Measurements from ENCODE around the gene ADCK1. TPM values are rescaled to one million over a fixed set of nuclear protein-coding genes. Genes with fewer than 3 reads are reported as not detected.

ADCK1 gene
- total RNA-seq, 1 experiment from 2014 or later = 12.2 TPM

DNA sequence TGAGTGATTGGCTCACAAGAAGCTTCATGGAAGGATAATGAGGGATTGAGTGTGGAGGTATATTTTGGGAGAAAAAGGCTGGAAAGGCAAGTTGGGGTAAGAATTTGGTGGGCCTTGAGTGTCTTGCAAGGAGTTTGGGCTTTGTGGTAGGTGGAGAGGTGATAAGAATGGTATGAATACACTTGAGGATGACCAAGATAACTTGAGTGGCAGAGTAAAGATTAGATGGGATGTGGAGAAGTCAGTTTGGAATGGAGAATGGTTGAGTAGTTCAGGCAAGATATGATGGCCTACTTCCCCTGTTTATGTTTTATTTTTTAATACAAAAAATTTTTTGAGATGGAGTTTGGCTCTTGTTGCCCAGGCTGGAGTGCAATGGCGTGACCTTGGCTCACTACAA lies 9.1 kb downstream of the ADCK1 start:
- Mint-ChIP-seq H3K4me3 (no peak overlapping the region), H3K27me3 (ENCODE audit: low read depth) (no peaks in the 10 kb centered on the region), H3K27ac (peak overlapping the region in 1 of 3 experiments; percentile 0; a peak in 1 of 7 replicates), H3K4me1 (peaks cover 6 to 8% of the 10 kb centered on the region in 2 experiments), H3K9me3 (no peaks in the 10 kb centered on the region), H3K36me3 (ENCODE audit: insufficient read depth in 1 of 3, low read depth in 3 of 3) (peaks cover 0 to 2% (median 0%) of the 10 kb centered on the region in 3 experiments; a peak in 1 of 7 replicates)
- Histone ChIP-seq H3K4ac (ENCODE audit: low read depth, low read length) (no peak overlapping the region), H3K9ac (ENCODE audit: extremely low read depth, insufficient read length, low read length) (no peak overlapping the region), H3K23me2 (ENCODE audit: insufficient read length, low read depth, low read length, poor library complexity, severe bottlenecking) (no peaks in the 10 kb centered on the region), H3K4me2 (ENCODE audit: insufficient read depth, insufficient read length, low read length) (no peak overlapping the region), H2AK5ac (ENCODE audit: insufficient read length, low read length) (no peak overlapping the region), H3K4me1 (ENCODE audit: insufficient read depth, low read length) (no peaks in the 10 kb centered on the region), H4K8ac (replicated peaks; ENCODE audit: insufficient read length, low read depth, low read length) (no peak overlapping the region), H2BK15ac (ENCODE audit: low read depth, low read length) (no peak overlapping the region), H3K27me3 (ENCODE audit: insufficient read depth, low read length) (no peaks in the 10 kb centered on the region), H2AFZ (ENCODE audit: low read length) (no peak overlapping the region), H3K79me2 (ENCODE audit: insufficient read depth, low read length) (no peaks in the 10 kb centered on the region), H3K18ac (ENCODE audit: insufficient read length, low read depth, low read length) (no peak overlapping the region), H3T11ph (ENCODE audit: low read length) (no peak overlapping the region), H3K27ac (ENCODE audit: insufficient read length, low read depth, low read length) (no peak overlapping the region), H4K5ac (ENCODE audit: insufficient read length, low read depth, low read length) (no peak overlapping the region), H4K20me1 (ENCODE audit: control insufficient read depth, insufficient read depth, insufficient read length) (no peaks in the 10 kb centered on the region), H3K9me3 (ENCODE audit: control insufficient read depth, low read depth, low read length) (no peaks in the 10 kb centered on the region), H2BK12ac (ENCODE audit: insufficient read length, low read depth, low read length) (no peak overlapping the region), H4K91ac (ENCODE audit: insufficient read length, low read depth, low read length) (no peak overlapping the region), H2BK5ac (ENCODE audit: insufficient read length, low read length) (no peak overlapping the region), H2BK20ac (ENCODE audit: low read depth, low read length, poor library complexity, severe bottlenecking) (no peak overlapping the region), H3K14ac (ENCODE audit: insufficient read depth, low read length) (no peak overlapping the region), H3K79me1 (ENCODE audit: insufficient read depth, low read depth, low read length, poor library complexity, severe bottlenecking) (no peaks in the 10 kb centered on the region), H3K23ac (ENCODE audit: insufficient read length, low read depth, low read length) (no peak overlapping the region), H2BK120ac (ENCODE audit: low read depth, low read length, poor library complexity, severe bottlenecking) (no peak overlapping the region), H3K56ac (ENCODE audit: insufficient read length, low read depth, low read length) (no peak overlapping the region)
- TF ChIP-seq, protein P1, sequence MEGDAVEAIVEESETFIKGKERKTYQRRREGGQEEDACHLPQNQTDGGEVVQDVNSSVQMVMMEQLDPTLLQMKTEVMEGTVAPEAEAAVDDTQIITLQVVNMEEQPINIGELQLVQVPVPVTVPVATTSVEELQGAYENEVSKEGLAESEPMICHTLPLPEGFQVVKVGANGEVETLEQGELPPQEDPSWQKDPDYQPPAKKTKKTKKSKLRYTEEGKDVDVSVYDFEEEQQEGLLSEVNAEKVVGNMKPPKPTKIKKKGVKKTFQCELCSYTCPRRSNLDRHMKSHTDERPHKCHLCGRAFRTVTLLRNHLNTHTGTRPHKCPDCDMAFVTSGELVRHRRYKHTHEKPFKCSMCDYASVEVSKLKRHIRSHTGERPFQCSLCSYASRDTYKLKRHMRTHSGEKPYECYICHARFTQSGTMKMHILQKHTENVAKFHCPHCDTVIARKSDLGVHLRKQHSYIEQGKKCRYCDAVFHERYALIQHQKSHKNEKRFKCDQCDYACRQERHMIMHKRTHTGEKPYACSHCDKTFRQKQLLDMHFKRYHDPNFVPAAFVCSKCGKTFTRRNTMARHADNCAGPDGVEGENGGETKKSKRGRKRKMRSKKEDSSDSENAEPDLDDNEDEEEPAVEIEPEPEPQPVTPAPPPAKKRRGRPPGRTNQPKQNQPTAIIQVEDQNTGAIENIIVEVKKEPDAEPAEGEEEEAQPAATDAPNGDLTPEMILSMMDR (conservative IDR thresholded peaks at IDR 0.05) = no peak
- no CpG with 5 or more reads among the region's 1 CpG for WGBS (ENCODE audit: extremely low coverage, insufficient read length, low lambda C conversion rate)
- DNase-seq = no peak
